Measurements from ENCODE around the gene TFB1M.
A peak's percentile ranks its signal among the peaks of the same experiment; 100 is the strongest.
"Not testable (repeated sequence)": the region's sequence is repeated elsewhere in the genome, so short reads cannot be mapped to it uniquely, and the experiment has no call there.

The TFB1M gene

DNA sequence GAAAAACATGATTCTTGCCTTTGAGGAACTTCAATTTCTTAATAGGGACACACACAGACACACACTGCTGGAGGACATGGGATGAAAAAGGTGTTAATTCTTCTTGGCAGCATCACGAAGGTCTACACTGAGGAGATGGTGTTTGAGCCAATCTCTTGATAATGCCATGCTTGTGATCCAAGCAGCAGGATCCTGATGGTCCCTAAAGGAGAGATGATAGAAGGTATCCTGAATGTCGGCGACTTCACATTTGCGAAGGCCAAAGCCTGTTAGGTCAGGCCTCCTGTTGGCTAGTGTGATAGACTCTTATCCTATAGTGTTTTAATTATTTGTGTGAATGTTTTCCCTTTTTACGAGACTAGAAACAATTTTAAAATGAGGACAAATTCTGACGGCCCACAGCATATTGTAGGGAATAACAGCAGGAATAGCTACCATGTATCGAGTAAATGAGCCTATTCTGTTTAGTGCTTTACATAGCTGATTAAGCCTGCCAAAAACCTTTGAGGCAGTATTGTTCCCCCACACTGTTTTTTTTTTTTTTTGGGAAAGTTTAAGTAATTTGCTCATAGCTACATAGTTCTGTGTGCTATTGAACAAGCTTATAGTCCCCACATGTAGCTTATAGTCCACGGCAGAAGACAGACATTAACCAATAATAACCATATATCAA, 15.3 kb upstream of the TFB1M start:
- DNase-seq (ENCODE audit: low read depth in 2 of 2) = no peak

DNA sequence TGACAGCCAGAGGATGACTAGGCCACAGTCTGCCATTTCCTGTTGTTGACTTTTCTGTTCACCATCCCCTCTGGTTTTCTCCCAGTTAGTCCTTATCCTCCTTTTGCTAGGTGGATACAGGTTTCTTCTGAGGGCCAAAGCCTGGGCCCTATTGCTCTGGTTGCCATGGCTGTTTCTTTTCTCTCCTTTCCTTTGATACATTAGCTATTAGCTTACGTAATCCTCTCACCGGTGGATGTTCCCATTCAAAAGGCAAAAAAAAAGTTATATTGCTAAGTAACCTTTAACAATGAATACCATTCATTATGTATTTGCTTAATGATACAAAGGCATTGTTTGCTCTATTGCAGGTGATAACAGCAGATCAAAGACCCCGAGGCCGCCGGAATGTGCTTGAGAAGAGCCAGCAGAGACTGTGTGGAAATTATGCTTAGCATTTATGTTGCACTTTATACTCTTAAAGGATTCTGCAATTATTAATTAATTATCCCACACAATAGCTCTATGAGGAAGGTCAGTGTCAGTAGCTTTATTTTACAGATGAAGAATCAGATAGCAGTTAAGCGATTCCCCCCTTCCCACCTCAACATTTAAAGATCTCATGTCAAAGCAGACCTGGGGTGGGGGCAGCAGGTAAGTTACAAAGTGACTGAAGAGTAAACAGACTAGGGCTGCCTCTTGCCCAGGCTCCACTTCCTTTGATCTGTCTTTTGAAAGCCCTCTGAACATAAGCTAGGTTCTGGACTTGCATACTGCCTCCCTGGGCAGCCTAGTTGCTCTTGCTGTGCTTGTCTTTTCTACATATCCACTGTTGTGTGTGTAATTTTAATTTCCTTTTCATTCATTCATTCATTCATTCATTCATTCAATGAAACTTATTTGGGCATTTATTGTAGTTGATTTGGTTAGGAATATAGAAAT, 14.5 kb upstream of the TFB1M start:
- DNase-seq (ENCODE audit: low read depth in 2 of 2) = no peak

DNA sequence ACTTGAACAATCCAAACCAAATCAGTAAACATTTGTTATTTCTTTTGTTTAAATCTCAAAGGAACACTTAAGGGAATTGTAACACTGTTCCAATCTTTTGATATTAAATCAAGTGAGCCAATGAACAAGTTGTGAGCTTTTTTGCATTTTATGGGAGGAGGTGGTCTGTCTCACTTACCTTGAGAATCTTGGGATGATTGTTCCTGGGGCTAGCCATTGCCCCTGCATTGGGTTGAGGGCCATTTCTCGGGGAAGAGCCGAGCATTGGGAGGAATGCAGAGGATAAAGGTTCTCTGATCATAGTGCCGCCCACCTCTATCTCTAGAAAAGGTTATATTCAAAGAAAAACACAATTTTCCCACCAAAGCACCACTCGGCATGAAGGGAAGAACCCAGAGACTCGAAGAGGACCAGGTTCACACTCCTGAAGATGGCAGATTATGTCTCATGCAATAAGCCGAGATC, 13.8 kb upstream of the TFB1M start:
- DNase-seq (ENCODE audit: low read depth in 2 of 2) = no peak

DNA sequence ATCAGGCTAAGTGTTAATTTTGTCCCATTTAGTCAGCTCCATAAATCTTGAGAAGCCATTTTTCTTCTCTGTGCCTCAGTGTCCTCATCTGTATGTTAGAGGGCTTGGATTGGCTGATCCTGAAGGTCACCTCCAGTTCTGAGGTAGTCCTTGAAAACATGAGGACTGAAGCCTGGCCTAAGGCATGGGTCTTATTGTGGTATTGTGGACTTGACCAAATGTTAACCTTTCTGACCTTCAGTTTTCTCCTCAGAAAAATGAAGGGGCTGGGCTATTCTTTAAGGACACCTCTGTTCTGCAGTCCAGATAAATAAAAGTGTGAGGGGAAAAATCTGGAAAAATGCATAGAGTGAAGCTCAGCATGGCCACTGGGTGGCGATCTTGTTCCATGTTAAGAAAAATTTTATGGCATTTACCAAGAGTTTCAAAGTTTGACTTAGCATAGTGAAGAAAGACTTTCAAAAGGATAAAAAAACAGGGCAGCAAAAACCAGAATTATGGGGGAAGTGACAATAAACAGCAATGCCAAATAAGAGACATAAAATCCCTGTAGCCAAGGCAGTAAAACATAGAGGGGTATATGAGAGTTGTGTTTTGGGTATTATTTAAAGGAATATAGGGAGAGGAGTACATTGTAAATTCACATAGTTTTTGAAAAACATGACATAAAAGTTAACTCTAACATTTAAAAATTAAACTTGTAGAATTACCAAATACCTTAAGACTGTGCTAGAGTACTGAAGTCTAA, 13.2 kb upstream of the TFB1M start:
- DNase-seq (ENCODE audit: low read depth in 2 of 2) = peak in 1 of 2 experiments; percentile 60

- DNase-seq (ENCODE audit: low read depth in 2 of 2) = no peak
These were observed 11.6 kb upstream of the TFB1M start for GRCh38 chr6:155325700-155326516.

GRCh38 chr6:155324993-155325392, 10.7 kb upstream of the TFB1M start:
- no peak for DNase-seq (ENCODE audit: low read depth in 2 of 2)

- no peak for DNase-seq (ENCODE audit: low read depth in 2 of 2)
These were observed 9.9 kb upstream of the TFB1M start for GRCh38 chr6:155324172-155324571.

DNA sequence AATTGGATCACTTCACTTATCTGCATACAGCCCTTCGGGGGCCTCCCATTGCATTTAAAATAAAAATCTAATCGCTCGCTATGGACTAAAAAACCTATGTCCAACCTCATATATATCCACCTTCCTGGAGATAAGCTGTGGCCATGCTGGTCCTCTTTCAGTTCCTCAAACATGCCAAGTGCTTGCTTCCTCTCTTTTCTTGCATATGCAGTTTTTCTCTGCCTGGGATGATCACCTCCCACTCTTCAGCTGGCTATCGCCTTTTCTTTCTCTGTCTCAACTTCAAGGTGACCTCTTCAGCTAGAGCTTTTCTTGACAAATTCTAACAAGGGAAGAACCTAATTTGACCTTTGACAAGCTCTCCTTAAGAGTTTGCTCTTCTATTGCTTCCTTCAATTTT, 5.6 kb upstream of the TFB1M start:
- DNase-seq (ENCODE audit: low read depth in 2 of 2) = no peak

DNA sequence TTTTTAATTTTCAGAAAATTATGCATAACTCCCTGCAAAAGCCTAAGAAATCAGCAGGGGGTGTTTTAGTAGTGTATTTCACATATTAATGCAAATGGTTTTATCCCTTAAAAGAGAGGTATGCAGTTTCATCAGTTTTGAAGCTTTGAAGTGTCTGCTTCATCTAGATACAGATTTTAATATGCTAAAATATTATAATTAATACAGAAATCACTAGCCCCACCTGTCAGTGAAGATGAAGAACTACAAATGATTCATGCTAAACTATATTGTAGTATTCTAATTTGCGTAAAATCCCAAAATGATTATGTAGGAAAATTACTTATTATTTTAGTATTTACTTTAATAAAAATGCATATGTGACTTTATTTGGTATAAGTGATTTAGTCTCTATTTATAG, 2.9 kb upstream of the TFB1M start:
- no peak for DNase-seq (ENCODE audit: low read depth in 2 of 2)

GRCh38 chr6:155316419-155316818, 2.1 kb upstream of the TFB1M start:
- no peak for DNase-seq (ENCODE audit: low read depth in 2 of 2)

GRCh38 chr6:155315516-155315871, 1.2 kb upstream of the TFB1M start:
- no peak for DNase-seq (ENCODE audit: low read depth in 2 of 2)

GRCh38 chr6:155314773-155315515, 660 bp upstream of the TFB1M start:
- peak in 1 of 2 experiments; percentile 43 for DNase-seq (ENCODE audit: low read depth in 2 of 2)

DNA sequence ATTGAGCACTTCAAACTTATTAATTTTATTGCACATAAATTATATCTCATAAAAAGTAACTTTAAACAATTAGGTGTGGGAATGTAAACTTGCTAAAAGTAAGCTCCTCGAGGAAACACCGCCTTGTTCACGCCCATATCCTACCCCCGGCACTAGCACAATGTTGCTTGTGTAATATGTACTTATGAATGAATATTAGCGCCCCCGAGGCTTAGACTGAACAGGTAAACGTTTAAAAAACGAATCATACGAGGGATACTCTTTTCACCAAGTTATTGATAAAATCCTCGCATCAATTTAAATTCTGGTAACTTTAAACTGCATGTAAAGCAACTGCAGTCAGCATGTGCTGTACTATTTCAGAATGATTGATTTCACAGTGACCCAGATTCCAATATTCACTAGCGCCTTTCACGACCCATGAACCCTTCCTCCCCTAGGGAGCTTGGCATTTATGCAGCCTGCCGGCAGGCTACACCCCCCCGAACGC, 637 bp downstream of the TFB1M start:
- no peak for DNase-seq (ENCODE audit: low read depth in 2 of 2)

DNA sequence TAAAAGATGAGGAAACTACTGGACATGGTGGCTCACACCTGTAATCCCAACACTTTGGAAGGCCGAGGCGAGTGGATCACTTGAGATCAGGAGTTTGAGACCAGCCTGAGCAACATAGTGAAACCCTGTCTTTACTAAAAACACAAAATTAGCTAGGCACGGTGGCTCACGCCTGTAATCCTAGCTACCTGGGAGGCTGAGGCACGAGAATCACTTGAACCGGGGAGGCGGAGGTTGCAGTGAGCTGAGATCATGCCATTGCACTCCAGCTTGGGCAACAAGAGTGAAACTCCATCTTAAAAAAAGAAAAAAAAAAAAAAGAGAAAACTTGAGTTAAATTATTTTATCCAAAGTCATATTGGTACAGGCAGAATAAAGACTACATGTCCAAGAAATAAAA, 1.3 kb downstream of the TFB1M start:
- not testable (repeated sequence) for DNase-seq (ENCODE audit: low read depth in 2 of 2)

DNA sequence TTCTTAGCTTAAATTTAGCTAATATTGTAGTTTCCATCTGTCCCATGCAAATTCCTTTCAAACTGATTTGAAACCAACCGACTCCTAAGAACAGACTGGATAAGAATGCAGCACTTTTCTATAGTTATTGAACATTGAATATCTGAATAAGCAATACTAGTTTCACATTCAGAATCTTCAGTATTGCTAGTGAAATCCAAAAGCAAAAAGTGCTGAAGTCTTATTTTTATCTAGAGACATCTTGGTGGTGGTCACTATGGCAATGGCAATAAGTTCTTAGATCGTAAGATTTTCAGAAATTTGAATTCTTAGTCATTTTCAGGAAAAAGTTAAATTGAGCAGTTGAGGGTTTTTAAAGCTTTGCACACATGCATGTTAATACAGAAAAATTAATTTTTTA, 2.7 kb downstream of the TFB1M start:
- no peak for DNase-seq (ENCODE audit: low read depth in 2 of 2)

GRCh38 chr6:155311086-155311485, 3.2 kb downstream of the TFB1M start:
- no peak for DNase-seq (ENCODE audit: low read depth in 2 of 2)

- DNase-seq (ENCODE audit: low read depth in 2 of 2) = no peak
These were observed 3.7 kb downstream of the TFB1M start for GRCh38 chr6:155310596-155310995.

- DNase-seq (ENCODE audit: low read depth in 2 of 2) = no peak
These were observed 5.1 kb downstream of the TFB1M start for GRCh38 chr6:155309150-155309549.

DNA sequence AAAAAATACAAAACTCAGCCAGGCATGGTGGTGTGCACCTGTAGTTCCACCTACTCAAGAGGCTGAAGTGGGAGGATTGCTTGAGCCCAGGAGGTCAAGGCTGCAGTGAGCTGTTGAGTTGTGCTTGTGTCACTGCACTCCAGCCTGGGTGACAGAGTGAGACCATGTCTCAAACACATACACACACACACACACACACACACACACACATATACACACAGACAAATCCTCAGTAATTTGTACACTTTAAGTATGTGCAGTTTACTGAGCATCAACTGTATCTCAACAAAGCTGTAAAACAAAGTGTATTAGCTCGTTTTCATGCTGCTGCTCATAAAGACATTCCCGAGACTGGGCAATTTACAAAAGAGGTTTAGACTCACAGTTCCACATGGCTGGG, 7.3 kb downstream of the TFB1M start:
- no peak for DNase-seq (ENCODE audit: low read depth in 2 of 2)

GRCh38 chr6:155303361-155303870, 10.9 kb downstream of the TFB1M start:
- no peak for DNase-seq (ENCODE audit: low read depth in 2 of 2)

All from stimulated activated CD4-positive, alpha-beta T cell treated with anti-CD3 and anti-CD28 coated beads, Interleukin-12 subunit alpha, Interleukin-12 subunit beta, amount 100 ng/mL, for 24 hours (primary cell).